Osteoblast (primary cell): ENCODE data around the gene SUPV3L1. TPM values are rescaled to one million over a fixed set of nuclear protein-coding genes. Genes with fewer than 3 reads are reported as not detected.

Experiments
- DNase-seq: peaks from one replicate; pipeline ENCODE4 v3.0.0; 2011; ENCODE audit warnings: low spot score, mixed read lengths; ENCODE audit not compliant: insufficient read length; ENCODE audit errors: missing footprints
- H2AFZ ChIP-seq: 2 replicates; pipeline ENCODE4 v1.6.0; 2011; ENCODE audit warnings: mild to moderate bottlenecking, low read length
- H3K27ac ChIP-seq: 2 replicates; pipeline ENCODE4 v1.5.1; 2011; ENCODE audit warnings: mild to moderate bottlenecking, low read depth, low read length, moderate library complexity
- H3K27me3 ChIP-seq: 2 replicates; pipeline ENCODE4 v1.6.0; 2012; ENCODE audit warnings: mild to moderate bottlenecking, control low read depth, inconsistent platforms, low read length, moderate library complexity; ENCODE audit not compliant: insufficient read depth
- H3K36me3 ChIP-seq: 2 replicates; pipeline ENCODE4 v1.5.1; 2011; ENCODE audit warnings: mild to moderate bottlenecking, low read length, control low read depth, moderate library complexity; ENCODE audit not compliant: insufficient read depth
- H3K4me1 ChIP-seq: 2 replicates; pipeline ENCODE4 v1.5.1; 2011; ENCODE audit warnings: mild to moderate bottlenecking, low read length, control low read depth, moderate library complexity; ENCODE audit not compliant: insufficient read depth
- H3K4me2 ChIP-seq: 2 replicates; pipeline ENCODE4 v1.6.0; 2011; ENCODE audit warnings: mild to moderate bottlenecking, low read length; ENCODE audit not compliant: insufficient read depth
- H3K4me3 ChIP-seq: fragments of 200-600 bp; sonication (generic); 3 replicates; pipeline ENCODE4 v1.5.1; 2012; ENCODE audit warnings: mild to moderate bottlenecking, low read length, inconsistent platforms; ENCODE audit not compliant: insufficient read depth
- H3K79me2 ChIP-seq: 2 replicates; pipeline ENCODE4 v1.6.0; 2012; ENCODE audit warnings: mild to moderate bottlenecking, low read length, control low read depth, inconsistent platforms; ENCODE audit not compliant: insufficient read depth
- H3K9me3 ChIP-seq: 2 replicates; pipeline ENCODE4 v1.5.1; 2011; ENCODE audit warnings: low read depth, low read length, control low read depth
- H4K20me1 ChIP-seq: 2 replicates; pipeline ENCODE4 v1.6.0; 2012; ENCODE audit warnings: mild to moderate bottlenecking, low read length, control low read depth; ENCODE audit not compliant: insufficient read depth
- CTCF ChIP-seq: IDR thresholded peaks from 2 replicates; pipeline ENCODE4 v1.5.1; 2011; ENCODE audit warnings: mild to moderate bottlenecking, low read depth, low read length, moderate library complexity; ENCODE audit errors: extremely low read depth
- total RNA-seq: library from RNA; depleted of rRNA; stranded (reverse); fragments of >200 nt; gene quantifications from 2 replicates; pipeline ENCODE4 v1.2.3, GENCODE V29; 2012

The SUPV3L1 gene
- total RNA-seq, 1 donor: 34.7 TPM

GRCh38 chr10:69228151-69228550 lies 48.1 kb downstream of the SUPV3L1 start:
- no peak overlapping the region for H2AFZ ChIP-seq
- peaks cover 15% of the 10 kb centered on the region for H3K4me1 ChIP-seq
- no peak for DNase-seq
- no peaks in the 10 kb centered on the region for H3K36me3 ChIP-seq
- H3K27ac ChIP-seq: no peak overlapping the region
- no peaks in the 10 kb centered on the region for H3K9me3 ChIP-seq
- H4K20me1 ChIP-seq: no peaks in the 10 kb centered on the region
- no peak for TF ChIP-seq CTCF
- no peaks in the 10 kb centered on the region for H3K79me2 ChIP-seq
- no peak overlapping the region for H3K4me2 ChIP-seq
- no peaks in the 10 kb centered on the region for H3K27me3 ChIP-seq
- no peak overlapping the region for H3K4me3 ChIP-seq

- peak overlapping the region; percentile 59 for H2AFZ ChIP-seq
- H3K27ac ChIP-seq: no peak overlapping the region
- no peaks in the 10 kb centered on the region for H3K27me3 ChIP-seq
- DNase-seq: no peak
- no peaks in the 10 kb centered on the region for H3K36me3 ChIP-seq
- H3K79me2 ChIP-seq: no peaks in the 10 kb centered on the region
- no peaks in the 10 kb centered on the region for H3K9me3 ChIP-seq
- no peak overlapping the region for H3K4me3 ChIP-seq
- no peaks in the 10 kb centered on the region for H4K20me1 ChIP-seq
- H3K4me2 ChIP-seq: peak overlapping the region; percentile 30
- no peak for TF ChIP-seq CTCF
- H3K4me1 ChIP-seq: peaks cover 15% of the 10 kb centered on the region
Measured at GRCh38 chr10:69229616-69229916, 49.5 kb downstream of the SUPV3L1 start.

GRCh38 chr10:69230128-69230527 lies 50.1 kb downstream of the SUPV3L1 start:
- TF ChIP-seq CTCF: no peak
- DNase-seq: no peak
- no peaks in the 10 kb centered on the region for H3K79me2 ChIP-seq
- no peaks in the 10 kb centered on the region for H3K27me3 ChIP-seq
- peaks cover 13% of the 10 kb centered on the region for H3K4me1 ChIP-seq
- no peaks in the 10 kb centered on the region for H4K20me1 ChIP-seq
- H3K27ac ChIP-seq: no peak overlapping the region
- H3K4me3 ChIP-seq: no peak overlapping the region
- H3K36me3 ChIP-seq: no peaks in the 10 kb centered on the region
- no peak overlapping the region for H3K4me2 ChIP-seq
- H3K9me3 ChIP-seq: no peaks in the 10 kb centered on the region
- H2AFZ ChIP-seq: no peak overlapping the region

- Histone ChIP-seq H3K4me1 (peaks cover 9% of the 10 kb centered on the region), H3K4me2 (peak overlapping the region; percentile 23), H3K27ac (no peak overlapping the region), H4K20me1 (no peaks in the 10 kb centered on the region), H3K4me3 (no peak overlapping the region), H2AFZ (peak overlapping the region; percentile 64), H3K27me3 (no peaks in the 10 kb centered on the region), H3K36me3 (no peaks in the 10 kb centered on the region), H3K79me2 (no peaks in the 10 kb centered on the region), H3K9me3 (no peaks in the 10 kb centered on the region)
- peak; percentile 97 for DNase-seq
- no peak for TF ChIP-seq CTCF
Measured at GRCh38 chr10:69232252-69232651, 52.2 kb downstream of the SUPV3L1 start.
